HG03520 (cell line): ENCODE measurements around the gene CROCC2.
"Not testable (repeated sequence)": the region's sequence is repeated elsewhere in the genome, so short reads cannot be mapped to it uniquely, and the experiment has no call there.

Source experiments
- ATAC-seq: cut with Tn5 transposase; IDR thresholded peaks from one replicate; pipeline ENCODE4 v1.9.1; 2021; ENCODE audit warnings: mild to moderate bottlenecking, moderate library complexity; ENCODE audit not compliant: unreplicated experiment

Gene CROCC2

GRCh38 chr2:240964704-240965295 lies 58.7 kb downstream of the CROCC2 start:
- no peak for ATAC-seq

DNA sequence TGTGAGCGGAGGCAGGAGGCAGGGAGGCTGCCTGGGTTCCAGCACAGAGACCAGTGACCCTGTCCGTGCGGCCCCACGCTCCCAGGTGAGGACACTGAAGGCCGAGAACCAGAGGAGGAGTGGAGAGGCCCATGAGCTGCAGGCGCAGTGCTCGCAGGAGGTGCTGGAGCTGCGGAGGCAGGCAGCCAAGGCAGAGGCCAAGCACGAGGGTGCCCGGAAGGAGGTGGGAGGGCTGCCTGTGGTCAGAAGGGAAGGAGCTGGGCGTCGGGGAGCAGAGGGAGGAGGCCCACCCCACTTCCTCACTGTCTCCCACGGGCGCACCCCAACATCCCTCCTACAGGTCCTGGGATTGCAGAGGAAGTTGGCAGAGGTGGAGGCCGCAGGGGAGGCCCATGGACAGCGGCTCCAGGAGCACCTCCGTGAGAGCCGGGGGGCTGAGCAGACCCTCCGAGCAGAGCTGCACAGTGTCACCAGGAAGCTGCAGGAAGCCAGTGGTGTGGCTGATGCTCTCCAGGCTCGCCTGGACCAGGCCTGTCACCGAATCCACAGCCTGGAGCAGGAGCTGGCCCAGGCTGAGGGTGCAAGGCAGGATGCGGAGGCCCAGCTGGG lies 59.3 kb downstream of the CROCC2 start:
- no peak for ATAC-seq

GRCh38 chr2:240965905-240966456 lies 59.8 kb downstream of the CROCC2 start:
- no peak for ATAC-seq

GRCh38 chr2:240966457-240966905 lies 60.3 kb downstream of the CROCC2 start:
- no peak for ATAC-seq

DNA sequence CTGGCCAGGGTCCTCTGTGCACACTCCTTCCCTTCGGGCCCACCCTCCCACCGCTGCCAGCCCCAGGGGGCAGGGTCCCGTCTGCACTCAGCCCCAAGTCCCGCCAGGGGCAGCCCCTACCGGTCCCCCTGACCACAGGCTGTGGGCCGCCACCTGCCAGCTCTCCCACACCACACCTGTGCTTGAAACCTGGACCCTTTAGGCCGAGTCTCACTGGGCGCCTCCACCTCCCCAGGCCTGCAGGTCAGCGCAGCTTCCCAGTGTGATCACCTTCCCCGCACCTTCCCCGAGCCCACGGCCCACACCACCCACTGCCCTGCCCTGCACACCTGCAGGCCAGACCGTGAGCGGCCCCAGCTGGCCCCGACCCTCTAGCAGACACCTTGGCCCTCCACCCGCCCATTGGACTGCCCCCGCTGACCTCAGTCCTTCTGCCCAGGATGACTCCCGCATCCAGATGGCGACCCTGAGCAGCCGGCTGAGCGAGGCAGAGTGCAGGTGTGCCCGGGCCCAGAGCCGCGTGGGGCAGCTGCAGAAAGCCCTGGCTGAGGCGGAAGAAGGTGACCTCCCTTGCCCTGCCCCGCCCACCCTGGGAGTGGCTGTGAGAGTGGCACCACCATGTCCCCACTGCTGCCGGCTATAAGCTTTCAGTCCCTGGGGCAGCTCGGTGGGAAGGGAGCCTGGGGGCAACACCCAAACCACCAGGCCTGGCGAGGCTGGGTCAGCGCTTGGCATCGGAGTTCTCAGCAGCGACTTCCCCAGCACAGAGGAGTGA lies 61.0 kb downstream of the CROCC2 start:
- ATAC-seq = no peak

DNA sequence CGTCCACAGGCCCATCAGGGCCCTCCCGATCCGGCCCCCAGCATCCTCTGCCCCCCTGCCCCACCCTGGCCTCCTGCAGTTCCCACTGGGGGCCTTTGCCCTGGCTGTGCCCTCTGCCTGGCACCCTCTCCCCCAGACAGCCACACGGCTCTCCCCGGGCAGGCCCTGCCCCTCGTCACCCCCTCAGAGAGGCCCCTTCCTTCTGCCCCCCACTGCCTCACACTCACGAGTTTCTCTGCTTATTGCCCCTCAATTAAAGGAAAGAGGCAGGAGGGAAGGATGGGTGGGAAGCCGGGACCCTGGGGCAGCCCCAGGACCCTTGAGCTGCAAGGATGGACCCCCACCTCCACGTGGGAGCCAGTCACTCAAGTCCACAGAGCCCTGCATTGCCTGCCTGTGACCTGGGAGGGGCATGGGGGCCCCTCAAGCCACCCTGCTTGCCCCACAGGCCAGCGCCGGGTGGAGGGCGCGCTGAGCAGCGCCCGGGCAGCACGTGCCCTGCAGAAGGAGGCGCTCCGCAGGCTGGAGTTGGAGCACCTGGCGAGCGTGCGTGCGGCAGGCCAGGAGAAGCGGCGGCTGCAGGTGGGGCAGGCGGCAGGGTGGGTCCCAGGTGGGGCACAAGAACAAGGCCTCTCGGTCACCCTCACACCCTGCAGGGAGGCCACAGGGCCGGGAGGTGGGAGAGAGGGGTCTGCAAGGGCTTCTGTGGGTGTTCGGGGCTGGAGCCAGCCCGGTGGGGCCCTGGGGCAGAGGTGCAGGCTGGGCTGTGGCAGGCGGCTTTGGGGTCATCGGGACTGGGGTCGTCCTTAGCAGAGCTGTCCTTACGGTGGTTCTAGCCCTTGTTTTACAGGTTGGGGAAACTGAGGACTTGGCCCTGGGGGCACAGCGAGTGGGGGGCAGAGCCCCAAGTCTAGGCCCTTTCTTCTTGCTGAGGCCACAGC lies 61.8 kb downstream of the CROCC2 start:
- ATAC-seq = no peak

GRCh38 chr2:240968731-240969624 lies 62.8 kb downstream of the CROCC2 start:
- ATAC-seq = no peak

- ATAC-seq = no peak
Measured at GRCh38 chr2:240970104-240970503, 64.0 kb downstream of the CROCC2 start.

GRCh38 chr2:240970816-240971215 lies 64.7 kb downstream of the CROCC2 start:
- ATAC-seq = no peak

DNA sequence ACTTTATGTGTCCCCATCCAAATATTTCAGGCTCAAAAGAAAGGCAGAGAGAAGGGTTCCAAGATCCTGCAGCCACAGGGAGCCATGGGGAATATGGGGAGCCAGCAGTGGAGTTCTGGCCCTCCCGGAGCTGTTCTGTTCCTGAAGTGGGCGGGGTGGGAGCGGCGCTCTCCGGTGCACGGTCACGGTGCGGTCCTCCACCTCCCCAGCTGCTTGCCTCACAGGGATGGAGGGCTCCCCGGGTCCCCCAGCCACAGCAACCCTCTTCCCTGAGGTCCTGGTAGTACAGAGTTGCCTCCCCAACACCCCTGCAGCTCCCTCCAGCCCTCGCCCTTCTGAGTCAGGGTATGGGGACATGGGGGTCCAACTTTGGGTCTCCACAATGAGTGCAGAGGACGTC lies 66.1 kb downstream of the CROCC2 start:
- no peak for ATAC-seq

GRCh38 chr2:240972636-240973521 lies 66.7 kb downstream of the CROCC2 start:
- ATAC-seq = no peak

GRCh38 chr2:240974771-240975572 lies 68.8 kb downstream of the CROCC2 start:
- ATAC-seq = no peak

DNA sequence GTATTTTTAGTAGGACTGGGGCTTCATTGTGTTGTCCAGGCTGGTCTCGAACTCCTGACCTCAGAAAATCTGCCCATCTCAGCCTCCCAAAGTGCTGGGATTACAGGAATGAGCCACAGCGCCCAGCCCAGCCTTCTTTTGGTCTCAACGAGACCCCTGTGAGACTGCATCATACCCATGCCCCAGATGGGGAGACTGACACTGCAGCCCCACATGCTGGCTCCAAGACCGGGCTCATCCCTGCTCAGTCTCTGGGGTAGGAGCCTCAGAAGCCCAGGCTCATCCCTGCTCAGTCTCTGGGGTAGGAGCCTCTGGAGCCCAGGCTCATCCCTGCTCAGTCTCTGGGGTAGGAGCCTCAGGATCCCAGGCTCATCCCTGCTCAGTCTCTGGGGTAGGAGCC lies 69.8 kb downstream of the CROCC2 start:
- not testable (repeated sequence) for ATAC-seq

GRCh38 chr2:240981280-240981679 lies 75.1 kb downstream of the CROCC2 start:
- ATAC-seq = no peak

DNA sequence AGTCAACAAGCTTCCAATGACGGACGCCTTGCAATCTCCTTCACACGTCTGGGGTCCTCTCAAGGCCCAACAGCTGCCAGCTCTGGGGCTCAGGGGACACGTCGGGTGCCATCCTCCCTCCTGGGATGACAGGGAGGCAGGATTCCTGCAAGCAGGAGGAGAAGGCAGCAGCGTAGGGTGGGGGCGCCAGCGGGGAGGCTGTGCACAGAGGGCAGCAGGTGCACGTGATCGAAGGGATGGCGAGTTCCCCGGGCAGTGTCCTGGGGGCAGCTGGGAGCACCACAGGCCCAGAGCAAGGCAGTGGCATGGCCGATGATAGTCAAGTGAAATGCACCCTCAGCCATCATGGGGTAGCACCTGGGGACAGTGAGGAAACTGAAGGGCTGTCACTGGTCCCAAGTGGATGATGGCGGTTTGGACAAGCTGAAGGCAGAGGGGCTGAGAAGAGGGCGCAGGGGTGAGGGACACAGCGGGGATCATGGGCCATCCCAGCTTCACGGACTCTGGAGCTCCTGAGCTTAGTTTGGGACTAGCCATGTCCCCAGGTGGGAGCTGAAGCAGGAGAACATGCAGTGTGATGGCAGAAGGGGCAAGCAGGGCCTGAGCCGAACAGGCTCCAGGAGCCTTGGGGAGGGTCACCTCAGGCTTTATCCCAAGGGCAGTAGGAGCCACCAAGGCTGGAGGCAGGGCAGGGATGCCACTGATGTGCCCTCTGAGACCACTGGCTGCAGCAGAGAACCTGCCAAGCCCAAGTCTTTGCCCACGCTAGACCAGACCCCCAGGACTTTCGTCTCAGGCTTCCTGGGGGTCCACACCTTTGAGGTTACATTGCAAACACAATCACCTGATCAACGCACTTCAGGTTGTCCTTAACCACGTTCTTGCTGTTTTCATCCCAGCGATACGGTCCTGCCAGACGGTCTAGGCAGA lies 76.0 kb downstream of the CROCC2 start:
- no peak for ATAC-seq

GRCh38 chr2:240982821-240983281 lies 76.7 kb downstream of the CROCC2 start:
- ATAC-seq = no peak
